Ectodermal cell (in vitro differentiated cells): ENCODE results near the gene RGP1. TPM values are rescaled to one million over a fixed set of nuclear protein-coding genes. Genes with fewer than 3 reads are reported as not detected.
A peak's percentile ranks its signal among the peaks of the same experiment; 100 is the strongest.

ENCODE experiments used
- H3K27ac ChIP-seq: 2 replicates; pipeline ENCODE4 v1.7.0; 2013; ENCODE audit warnings: mild to moderate bottlenecking, low read depth, low read length; ENCODE audit not compliant: insufficient read depth, poor library complexity, severe bottlenecking
- H3K27me3 ChIP-seq: 2 replicates; pipeline ENCODE4 v1.7.0; 2013; ENCODE audit warnings: mild to moderate bottlenecking, low read length; ENCODE audit not compliant: insufficient read depth, control insufficient read depth, poor library complexity, severe bottlenecking
- H3K36me3 ChIP-seq: one replicate; pipeline ENCODE4 v1.7.0; 2013; ENCODE audit warnings: low read length; ENCODE audit not compliant: control insufficient read depth, insufficient read depth
- H3K4me1 ChIP-seq: one replicate; pipeline ENCODE4 v1.7.0; 2013; ENCODE audit warnings: low read length; ENCODE audit not compliant: control insufficient read depth, insufficient read depth
- H3K4me3 ChIP-seq: 2 replicates; pipeline ENCODE4 v1.7.0; 2013; ENCODE audit warnings: low read depth, low read length, control low read depth; ENCODE audit not compliant: insufficient read depth
- H3K9me3 ChIP-seq: 2 replicates; pipeline ENCODE4 v1.7.0; 2013; ENCODE audit warnings: mild to moderate bottlenecking, low read length, moderate library complexity; ENCODE audit not compliant: control insufficient read depth
- WGBS, 2 experiments: methylation state at CpG; one replicate each; pipeline ENCODE4 v1.1.7; 2013; ENCODE audit warnings: missing lambda C conversion rate in 2 of 2; 5-methylcytosine and 5-hydroxymethylcytosine counted together
- polyA plus RNA-seq, 4 experiments: library from polyadenylated mRNA; stranded (reverse); fragments of 50-300 nt; gene quantifications; one replicate each; pipeline ENCODE4 v1.2.3, GENCODE V29; 2013

The RGP1 gene
- polyA plus RNA-seq (2013, experiment 1 of 4) = 23.1 TPM
- 23.4 TPM for polyA plus RNA-seq (2013, experiment 2 of 4)
- 17.3 TPM for polyA plus RNA-seq (2013, experiment 3 of 4)
- 21.3 TPM for polyA plus RNA-seq (2013, experiment 4 of 4)

GRCh38 chr9:35748858-35749514 is at the start of gene RGP1, which contains the start of gene GBA2:
Gene RGP1, plus strand, starts transcription at chr9:35749287. Its CDS starts 469 bp downstream, at chr9:35749756.
Gene GBA2, minus strand, starts transcription at chr9:35749228. Its CDS starts 524 bp downstream, at chr9:35748704.
- Histone ChIP-seq H3K4me3 (peak within 1 kb of the TSS; percentile 86), H3K36me3 (peaks cover 18% of the 10 kb centered on the region), H3K9me3 (no peaks in the 10 kb centered on the region), H3K27me3 (no peaks in the 10 kb centered on the region), H3K27ac (peak within 1 kb of the TSS; percentile 76), H3K4me1 (peaks cover 21% of the 10 kb centered on the region)
- WGBS, 2 experiments = 0% methylated on average over 69 of the region's 69 CpGs

GRCh38 chr9:35700031-35700430 is 49.1 kb upstream of the RGP1 start:
- Histone ChIP-seq H3K36me3 (peaks cover 66% of the 10 kb centered on the region), H3K27ac (no peak overlapping the region), H3K27me3 (no peaks in the 10 kb centered on the region), H3K4me1 (no peaks in the 10 kb centered on the region), H3K4me3 (no peak overlapping the region), H3K9me3 (no peaks in the 10 kb centered on the region)
- 93 to 94% methylated on average over 11 of the region's 11 CpGs for WGBS, 2 experiments

GRCh38 chr9:35700942-35701341 is 48.1 kb upstream of the RGP1 start:
- H3K27ac ChIP-seq = no peak overlapping the region
- no peaks in the 10 kb centered on the region for H3K9me3 ChIP-seq
- H3K4me3 ChIP-seq = no peak overlapping the region
- H3K36me3 ChIP-seq = peaks cover 75% of the 10 kb centered on the region
- no peaks in the 10 kb centered on the region for H3K4me1 ChIP-seq
- H3K27me3 ChIP-seq = no peaks in the 10 kb centered on the region

GRCh38 chr9:35702696-35703095 is 46.4 kb upstream of the RGP1 start:
- Histone ChIP-seq H3K4me1 (no peaks in the 10 kb centered on the region), H3K27me3 (no peaks in the 10 kb centered on the region), H3K4me3 (no peak overlapping the region), H3K9me3 (no peaks in the 10 kb centered on the region), H3K36me3 (peaks cover 86% of the 10 kb centered on the region), H3K27ac (no peak overlapping the region)
- 92 to 93% methylated on average over 7 of the region's 7 CpGs for whole genome bisulfite sequencing, 2 experiments

GRCh38 chr9:35703906-35704672 is 45.0 kb upstream of the RGP1 start:
- Histone ChIP-seq H3K4me3 (no peak overlapping the region), H3K9me3 (no peaks in the 10 kb centered on the region), H3K27ac (no peak overlapping the region), H3K4me1 (no peaks in the 10 kb centered on the region), H3K27me3 (no peaks in the 10 kb centered on the region), H3K36me3 (peaks cover 82% of the 10 kb centered on the region)
- WGBS, 2 experiments = 94 to 95% methylated on average over 26 of the region's 26 CpGs

GRCh38 chr9:35705372-35705771 is 43.7 kb upstream of the RGP1 start:
- Histone ChIP-seq H3K27ac (no peak overlapping the region), H3K27me3 (no peaks in the 10 kb centered on the region), H3K4me1 (no peaks in the 10 kb centered on the region), H3K36me3 (peaks cover 81% of the 10 kb centered on the region), H3K4me3 (no peak overlapping the region), H3K9me3 (no peaks in the 10 kb centered on the region)
- WGBS, 2 experiments = 88% methylated on average over 8 of the region's 8 CpGs

GRCh38 chr9:35705836-35706430 is 43.2 kb upstream of the RGP1 start:
- WGBS, 2 experiments = 94 to 96% methylated on average over 7 of the region's 7 CpGs
- Histone ChIP-seq H3K9me3 (no peaks in the 10 kb centered on the region), H3K4me1 (no peaks in the 10 kb centered on the region), H3K27me3 (no peaks in the 10 kb centered on the region), H3K36me3 (peaks cover 82% of the 10 kb centered on the region), H3K27ac (no peak overlapping the region), H3K4me3 (no peak overlapping the region)

- H3K27me3 ChIP-seq = no peaks in the 10 kb centered on the region
Measured at GRCh38 chr9:35706951-35707350, 42.1 kb upstream of the RGP1 start.

GRCh38 chr9:35708146-35708545 is 40.9 kb upstream of the RGP1 start:
- no peaks in the 10 kb centered on the region for H3K4me1 ChIP-seq
- H3K27ac ChIP-seq = no peak overlapping the region
- WGBS, 2 experiments = 95 to 97% methylated on average over 4 of the region's 4 CpGs
- H3K9me3 ChIP-seq = no peaks in the 10 kb centered on the region
- peaks cover 90% of the 10 kb centered on the region for H3K36me3 ChIP-seq
- H3K27me3 ChIP-seq = no peaks in the 10 kb centered on the region
- H3K4me3 ChIP-seq = no peak overlapping the region

More at GRCh38 chr9:35706951-35707350, 42.1 kb upstream of the RGP1 start:
- WGBS, 2 experiments = 91 to 93% methylated on average over 10 of the region's 10 CpGs
- H3K9me3 ChIP-seq = no peaks in the 10 kb centered on the region
- peaks cover 84% of the 10 kb centered on the region for H3K36me3 ChIP-seq
- H3K27ac ChIP-seq = no peak overlapping the region
- no peaks in the 10 kb centered on the region for H3K4me1 ChIP-seq
- H3K4me3 ChIP-seq = no peak overlapping the region
